AML-193 (cell line): Measurements from ENCODE around the gene NTNG2.

ENCODE experiments used
- DNase-seq, 2 experiments: peaks; one replicate each; lab custom pipeline; 2025; lab: John Stamatoyannopoulos, UW

The NTNG2 gene

DNA sequence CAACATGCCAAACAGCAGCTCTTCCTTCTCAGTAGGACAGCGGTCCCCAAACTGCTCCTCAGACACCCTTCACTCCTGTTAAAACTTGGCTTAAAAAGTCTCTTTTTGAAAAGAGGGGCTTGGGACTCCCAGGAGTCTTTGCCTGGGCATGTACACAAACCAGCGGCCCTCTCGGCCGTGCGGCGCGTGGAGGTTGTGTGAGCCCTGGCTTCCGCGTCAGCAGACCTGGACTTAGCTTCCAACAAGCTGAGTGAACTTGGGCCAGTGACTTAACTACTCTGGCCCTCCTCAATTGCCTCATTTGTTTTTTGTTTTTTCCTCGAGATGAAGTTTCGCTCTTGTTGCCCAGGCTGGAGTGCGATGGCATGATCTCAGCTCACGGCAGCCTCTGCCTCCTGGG lies 15.3 kb upstream of the NTNG2 start:
- DNase-seq, result no peak

DNA sequence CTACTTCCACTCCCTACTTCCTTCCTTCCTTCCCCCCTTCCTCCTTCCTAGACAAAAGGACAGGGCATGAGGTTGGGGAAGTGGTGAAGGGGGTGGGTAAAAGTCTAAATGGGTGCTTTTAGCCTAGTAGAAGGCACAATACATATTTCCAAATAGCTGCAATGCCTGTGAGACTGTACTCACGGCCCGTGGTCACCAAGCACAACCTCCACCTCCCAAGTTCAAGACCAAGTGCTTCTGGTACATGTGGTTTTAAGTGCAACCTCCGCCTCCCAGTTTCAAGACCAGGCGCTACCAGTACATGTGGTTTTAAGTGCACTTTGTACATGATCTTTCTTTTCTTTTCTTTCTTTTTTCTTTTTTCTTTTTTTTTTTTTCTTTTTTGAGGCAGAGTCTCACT lies 14.5 kb upstream of the NTNG2 start:
- DNase-seq, result no peak

DNA sequence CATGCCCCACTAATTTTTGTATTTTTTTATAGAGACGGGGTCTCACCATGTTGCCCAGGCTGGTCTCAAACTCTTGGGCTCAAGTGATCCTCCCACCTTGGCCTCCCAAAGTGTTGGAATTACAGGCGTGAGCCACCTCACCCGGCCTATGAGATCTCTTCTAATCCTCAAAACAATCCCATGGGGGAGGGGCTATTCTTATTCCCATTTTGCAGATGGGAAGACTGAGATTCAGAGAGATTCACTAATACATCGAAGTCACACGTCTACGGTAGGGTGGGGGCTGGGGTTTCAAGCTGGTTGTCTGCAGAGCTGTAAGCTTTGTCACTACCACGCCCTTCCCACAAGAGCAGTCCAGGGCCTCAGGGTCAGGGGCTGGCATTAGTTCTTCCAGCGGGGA lies 14.0 kb upstream of the NTNG2 start:
- no peak for DNase-seq

DNA sequence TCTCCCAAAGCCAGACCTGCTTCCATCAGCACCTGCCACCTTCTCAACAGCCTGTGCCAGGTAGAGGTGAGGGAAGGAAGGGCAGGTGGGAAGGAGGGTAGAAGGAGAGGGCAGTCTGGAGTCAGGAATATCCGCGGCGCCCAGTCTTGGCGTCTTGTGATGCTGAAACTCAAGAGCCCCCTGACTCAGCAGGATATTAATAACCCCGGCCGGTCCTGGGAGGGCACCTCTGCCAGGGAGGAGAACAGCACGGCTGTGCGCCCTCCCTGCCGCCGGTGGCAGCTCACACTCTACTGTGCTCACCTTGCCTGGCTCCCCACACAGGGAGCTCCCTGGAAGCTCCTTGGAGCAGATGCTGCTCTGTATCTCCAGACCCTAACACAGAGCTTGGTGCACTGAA lies 11.6 kb upstream of the NTNG2 start:
- no peak for DNase-seq

DNA sequence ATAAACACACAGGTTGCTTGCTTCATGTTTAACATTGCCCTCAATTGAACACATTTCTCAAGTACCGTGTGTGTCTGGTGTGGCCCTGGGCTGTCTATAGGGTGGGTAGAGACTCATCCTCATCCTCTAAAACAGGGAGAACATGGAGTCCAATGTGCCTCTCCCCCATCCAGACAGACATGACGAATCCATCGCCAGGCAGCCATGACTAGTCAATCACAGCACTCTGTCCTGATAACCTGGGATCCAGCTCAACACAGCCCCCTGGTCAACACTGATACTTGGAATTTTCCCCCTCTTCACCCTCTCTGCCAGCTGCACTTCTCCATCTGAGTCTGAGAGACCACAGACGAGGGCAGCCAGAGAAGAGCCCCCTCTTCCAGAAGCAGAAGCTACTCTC lies 10.7 kb upstream of the NTNG2 start:
- no peak for DNase-seq

DNA sequence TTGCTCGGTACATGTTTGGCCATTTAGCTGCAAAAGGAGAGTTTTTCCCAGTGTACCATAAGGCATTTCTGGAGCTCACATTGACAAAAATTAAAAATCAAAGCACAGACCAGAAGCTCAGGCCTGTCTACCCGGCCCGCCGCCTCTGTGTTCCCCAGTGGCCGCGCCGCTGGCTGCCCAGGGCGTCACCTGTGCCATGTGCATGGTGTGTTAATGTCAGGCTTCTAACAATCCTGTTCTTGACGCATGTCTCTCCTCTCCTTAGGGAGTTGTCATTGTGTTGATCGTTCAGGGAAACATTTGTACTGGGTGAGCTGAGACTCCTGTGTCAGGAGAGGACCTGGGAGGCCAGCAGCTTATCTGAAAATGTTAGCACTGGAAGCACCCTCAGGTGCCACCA lies 9.6 kb upstream of the NTNG2 start:
- no peak for DNase-seq

DNA sequence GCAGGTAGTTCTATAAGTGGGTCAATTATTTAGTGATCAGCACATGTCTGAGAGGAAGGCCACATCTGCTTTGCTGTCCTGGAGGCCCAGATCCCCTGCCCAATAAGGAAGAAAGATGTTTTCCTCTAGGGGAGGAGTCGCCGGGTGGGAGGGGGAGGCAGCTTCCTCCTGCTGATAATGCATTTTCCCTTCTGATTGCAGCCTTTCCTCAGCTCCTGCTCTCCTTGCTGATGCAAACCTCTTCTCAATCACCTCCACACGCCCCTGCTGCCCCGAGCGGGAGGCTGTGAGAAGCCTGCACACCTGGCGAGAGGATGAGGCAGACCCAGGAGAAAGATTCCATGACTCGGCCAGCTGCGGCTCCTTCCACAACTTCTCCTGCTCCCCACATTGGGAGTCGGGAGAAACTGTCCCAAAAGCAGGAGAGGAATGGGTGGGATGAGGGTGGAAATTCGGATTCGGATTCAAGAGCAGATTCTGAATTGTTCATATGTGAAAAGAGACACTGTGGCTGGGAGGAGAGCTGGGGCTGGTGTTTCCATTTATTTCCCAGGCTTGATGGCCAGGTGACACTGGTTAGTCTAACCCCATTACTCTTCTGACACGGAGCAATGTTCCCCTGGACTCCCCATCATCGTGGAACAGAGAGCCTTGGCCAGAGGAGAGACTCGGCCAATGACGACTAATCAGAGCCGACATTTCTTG lies 6.8 kb upstream of the NTNG2 start:
- DNase-seq, result no peak

DNA sequence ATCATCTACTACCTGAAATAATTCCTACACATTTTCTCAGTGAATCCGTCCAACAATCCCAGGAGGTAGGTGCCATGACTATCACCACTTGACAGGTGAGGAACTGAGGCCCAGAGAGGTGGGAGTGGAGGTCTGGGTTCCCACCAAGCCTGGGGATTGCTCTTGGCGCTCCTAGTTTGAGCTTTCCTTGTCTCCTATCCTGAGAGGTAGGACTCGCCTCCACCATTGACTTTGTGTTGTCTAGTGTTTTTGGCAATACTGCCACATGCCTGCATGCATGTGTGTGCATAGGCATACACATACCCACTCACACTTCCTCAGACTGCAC lies 6.3 kb upstream of the NTNG2 start:
- DNase-seq, result no peak

DNA sequence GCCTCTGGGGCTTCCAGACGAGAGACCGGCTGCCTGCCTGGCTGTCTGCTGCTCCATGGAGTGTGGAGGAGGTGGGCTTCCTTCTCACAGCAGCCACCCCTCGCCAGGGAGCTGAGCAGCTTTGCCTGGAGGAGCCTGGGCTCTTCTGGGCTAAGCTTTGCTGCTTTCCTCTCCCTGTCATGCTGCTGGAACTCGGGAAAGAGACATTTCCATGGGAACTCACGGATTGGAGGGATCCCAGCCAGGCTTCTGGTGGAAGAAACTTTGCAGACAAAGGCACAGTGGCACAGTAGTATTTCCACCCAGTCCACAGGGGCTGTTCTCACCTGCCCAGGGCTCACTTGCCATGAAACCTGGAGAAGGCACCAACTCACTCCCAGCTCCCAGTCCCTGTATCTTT lies 5.6 kb upstream of the NTNG2 start:
- no peak for DNase-seq

DNA sequence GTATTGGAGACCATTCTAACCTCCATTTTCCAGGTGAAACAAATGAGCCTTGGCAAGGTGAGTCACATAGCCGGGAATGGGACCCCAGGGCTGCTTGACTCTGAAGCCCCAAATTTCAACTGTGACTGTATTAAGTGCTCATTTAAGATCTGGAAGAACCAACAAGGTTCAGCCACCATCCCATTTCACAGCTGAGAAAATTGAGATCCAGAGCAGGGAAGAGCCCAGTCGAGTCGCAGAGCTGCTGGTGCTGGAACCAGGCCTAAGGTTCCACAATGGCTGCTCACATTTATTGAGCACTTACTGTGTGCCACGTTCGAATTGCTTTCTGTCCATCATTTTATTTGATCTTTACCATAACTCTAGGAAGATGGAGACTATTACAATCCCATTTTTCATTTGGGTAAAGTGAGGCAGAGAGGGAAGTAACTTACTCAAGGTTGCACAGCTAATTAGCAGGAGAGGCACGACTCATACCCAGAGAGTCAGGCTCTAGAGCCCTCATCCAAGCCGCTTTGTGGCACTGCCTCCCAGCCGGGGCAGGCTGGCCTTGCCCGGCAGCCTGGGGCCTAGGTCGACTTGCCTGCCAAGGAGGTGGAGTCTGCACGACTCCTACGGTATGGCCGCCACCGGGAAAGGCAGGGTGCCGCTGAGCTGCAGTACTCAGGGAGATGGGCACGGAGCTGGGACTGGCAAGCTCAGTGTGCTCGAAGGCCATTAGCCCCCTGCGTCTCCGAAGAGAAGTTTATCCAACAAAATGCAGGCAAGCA lies 4.3 kb upstream of the NTNG2 start:
- DNase-seq, result no peak

DNA sequence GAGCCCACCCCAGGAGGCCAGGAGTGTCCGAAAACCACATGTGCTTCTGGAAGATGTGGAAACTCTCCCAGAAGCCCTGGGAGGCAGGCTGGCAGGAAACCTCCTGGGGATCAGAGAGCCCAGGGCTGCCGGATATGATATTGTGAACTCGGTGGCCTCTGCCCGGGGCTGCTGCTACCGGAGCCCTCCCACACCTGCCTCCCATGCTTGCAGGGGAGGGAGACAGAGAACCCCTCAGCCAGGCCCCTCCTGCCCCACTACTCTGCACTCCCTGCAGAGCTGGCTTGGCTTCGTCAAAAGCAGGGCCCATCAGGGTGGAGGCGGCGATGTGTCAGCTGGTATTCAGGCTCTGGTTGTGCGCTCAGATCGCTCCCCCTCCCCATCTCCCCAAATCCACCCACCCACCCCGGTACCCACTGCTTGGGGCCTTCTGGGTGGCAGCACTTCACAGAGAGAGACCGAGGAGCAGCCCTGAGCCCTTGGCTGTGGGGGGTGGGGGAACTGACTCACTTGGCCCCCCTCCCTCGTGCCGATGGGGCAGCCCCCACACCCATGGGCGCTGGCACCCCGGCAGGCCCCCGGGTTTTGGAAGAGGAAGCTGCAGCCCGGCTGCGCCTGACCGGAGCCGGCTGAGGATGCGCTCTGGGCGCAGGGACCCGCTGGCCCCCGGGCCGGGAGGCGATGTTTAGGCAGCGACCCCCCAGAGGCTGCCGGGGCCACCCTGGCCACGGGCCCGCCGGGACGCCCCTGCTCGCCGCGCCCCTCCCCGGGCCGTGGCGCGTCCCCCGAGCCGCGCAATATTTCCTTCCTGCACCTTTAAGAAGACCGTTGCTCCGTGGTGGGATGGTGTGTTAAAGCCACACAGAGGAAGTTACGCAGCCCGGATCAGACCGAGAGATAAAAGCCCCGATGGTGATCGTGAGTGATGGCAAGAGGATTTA lies 786 bp upstream of the NTNG2 start:
- DNase-seq, result peak; percentile 78 to 85

DNA sequence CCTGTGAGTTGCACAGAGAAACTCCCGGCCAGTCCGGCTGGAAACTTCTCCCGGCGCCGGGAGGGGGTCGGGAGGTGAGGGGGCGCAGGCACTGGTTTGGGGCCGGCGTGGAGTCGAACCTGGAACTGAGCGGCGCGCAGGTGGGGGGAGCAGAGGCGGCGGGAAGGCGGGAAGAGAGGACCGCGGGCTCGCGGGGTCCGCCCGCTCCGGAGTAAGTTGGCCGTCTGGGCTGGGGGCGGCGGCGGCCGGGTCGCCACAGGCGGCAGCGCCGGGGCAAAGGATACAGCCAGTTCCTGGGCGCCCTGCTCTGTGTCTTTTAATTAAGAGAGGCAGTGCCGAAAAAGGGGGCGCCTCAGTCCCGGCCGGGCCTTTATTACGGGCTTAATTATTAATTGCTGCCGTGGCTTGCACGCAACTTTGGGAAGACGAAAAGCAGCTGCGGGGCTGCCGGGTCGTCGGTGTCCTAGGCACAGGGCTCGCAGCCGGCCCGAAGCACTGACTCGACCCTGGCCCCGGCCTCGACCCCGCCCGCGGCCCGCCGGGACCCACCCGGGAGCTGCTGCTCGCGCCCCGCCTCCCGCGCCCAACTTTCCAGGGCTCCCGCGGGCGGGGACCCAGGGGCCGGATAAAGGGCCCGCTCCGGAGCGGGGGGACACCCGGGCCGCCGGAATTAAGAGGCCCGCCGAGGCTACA lies 1.1 kb downstream of the NTNG2 start:
- no peak for DNase-seq

DNA sequence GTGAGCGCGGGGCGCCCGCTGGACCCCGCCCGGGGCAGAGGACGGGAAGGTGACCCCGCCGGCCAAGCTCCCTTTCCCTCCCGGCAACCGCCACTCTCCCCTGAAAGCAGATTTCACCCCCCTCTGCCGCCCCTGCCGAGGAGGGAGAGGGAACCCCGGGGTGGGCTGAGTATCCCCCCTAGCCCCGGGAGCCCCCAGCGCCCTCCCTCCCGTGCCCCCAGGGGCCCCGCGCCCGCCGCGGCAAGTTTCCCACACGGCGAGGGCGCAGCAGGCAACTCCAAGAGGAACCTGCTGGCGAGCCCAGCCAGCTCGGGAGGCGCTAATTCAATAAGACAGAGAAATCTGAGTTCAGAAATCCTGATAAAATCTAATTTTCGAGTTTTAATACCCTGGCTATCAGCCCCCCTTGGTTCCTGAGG lies 1.6 kb downstream of the NTNG2 start:
- DNase-seq, result peak in 1 of 2 experiments; percentile 29

DNA sequence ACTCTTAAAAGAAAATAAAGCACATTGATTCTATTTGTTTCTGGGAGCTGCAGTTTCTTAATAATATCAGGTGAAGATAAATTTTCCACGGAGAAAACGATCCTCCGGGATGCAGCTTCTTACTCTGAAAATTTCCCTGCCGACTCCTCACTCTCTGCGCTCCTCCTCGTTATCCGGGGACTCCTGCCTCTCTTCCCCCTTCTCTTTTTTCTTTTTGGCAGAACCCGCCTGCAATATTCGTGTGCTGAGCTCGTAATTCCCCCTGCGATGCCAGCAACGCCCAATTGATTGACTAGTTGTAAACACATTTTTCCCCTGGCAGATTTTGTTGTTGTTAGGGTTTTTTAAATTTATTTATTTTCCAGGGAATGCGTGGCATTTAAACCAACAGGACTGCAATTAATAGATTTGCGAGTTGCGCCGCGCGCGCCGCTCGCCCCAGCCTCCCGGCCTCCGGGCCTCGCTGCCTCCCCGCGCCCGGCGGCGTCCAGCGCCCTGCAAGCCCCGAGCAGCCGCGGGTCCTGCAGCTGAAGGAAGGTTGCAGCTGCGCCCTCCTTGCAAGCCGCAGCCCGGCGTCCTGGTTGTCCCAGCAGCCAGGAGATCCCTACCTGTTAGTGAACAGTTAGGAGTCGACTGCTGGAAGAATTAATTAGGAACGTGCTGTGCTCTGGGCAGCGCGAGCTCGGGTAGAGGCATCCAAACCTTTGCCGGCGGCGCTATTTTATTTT lies 2.2 kb downstream of the NTNG2 start:
- DNase-seq, result no peak

DNA sequence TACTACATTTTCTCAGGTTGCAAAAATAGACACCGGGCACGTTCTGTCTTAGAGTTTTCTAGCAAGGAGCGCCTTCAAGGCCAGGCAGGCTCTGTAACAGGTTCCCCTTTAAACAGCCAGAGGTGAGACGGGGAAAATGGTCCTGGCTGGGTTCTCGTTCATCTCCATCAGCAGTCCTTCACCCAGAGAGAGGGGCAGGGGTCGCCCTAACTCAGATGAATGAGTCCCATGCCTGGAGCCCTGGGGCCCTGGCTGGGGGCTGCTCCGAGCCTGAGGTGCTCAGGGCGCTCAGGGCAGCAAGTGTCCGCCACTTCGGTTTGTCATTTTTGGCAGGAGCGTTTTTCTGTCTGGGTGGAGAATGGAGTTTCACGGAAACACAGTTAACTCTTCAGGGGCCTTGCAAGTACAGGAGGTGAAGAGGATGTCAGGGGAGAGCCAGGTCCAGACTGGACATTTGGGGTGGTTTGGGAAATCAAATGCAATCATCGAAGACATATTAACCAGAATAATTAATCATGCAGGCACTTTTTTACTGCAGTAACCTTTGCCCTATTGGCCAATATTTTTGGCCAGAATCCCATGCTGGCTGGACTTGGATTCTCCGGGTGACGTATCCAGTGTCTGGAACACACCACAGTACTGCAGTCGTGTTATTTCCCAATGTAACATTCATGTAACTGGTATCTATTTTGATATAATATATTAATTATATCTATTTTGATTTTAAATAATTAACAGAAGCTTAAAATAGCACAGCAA lies 2.9 kb downstream of the NTNG2 start:
- no peak for DNase-seq

DNA sequence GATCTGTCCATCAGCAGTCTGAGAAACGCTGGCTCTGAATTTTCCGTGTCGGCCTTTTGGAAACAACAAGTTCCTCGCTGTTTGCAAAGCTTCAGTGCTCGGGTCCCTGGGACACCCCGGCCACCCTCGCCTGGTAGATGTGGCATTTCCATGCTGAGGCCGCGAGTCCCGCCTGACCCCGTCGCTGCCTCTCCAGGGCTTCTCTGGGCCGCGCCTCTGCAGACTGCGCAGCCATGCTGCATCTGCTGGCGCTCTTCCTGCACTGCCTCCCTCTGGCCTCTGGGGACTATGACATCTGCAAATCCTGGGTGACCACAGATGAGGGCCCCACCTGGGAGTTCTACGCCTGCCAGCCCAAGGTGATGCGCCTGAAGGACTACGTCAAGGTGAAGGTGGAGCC lies 4.7 kb downstream of the NTNG2 start:
- no peak for DNase-seq

DNA sequence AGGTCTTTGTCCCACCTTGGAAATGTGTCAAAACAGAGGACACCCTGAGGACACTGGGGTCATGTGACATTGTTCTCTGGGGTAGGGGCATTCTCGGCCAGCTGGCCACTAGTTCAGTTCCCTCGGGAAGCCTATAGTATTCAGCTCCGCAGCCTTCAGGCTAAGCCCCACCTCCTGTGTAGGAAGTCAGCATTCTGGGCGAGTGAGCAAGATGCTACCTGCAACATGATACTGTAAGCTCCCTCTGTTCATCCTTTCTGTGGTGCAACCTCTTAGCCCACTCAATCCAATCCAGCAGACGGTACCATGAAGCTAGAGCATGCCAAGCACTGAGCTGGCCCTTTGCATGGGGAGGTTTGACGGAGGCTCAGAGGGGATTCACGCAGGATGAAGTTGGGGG lies 5.3 kb downstream of the NTNG2 start:
- DNase-seq, result no peak

DNA sequence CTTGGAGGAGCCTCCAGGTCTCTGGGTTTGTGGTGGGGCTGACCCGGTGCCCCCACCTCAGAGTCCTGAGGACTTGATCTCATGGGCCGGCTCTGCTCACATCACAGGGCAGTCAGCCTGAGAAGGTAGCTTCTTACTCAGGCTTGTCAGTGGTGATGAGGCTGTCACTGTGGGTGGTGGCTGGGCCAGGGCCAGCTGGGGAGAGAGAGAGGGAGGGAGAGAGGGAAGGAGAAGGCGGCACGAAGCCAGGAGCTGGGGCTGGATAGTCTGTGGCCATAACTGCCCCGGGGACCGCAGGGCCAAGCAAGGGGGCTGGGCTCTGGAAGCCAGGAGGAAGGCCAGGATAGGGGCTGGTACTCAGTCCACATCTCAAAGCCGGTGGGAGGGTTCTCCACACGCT lies 6.5 kb downstream of the NTNG2 start:
- DNase-seq, result no peak

DNA sequence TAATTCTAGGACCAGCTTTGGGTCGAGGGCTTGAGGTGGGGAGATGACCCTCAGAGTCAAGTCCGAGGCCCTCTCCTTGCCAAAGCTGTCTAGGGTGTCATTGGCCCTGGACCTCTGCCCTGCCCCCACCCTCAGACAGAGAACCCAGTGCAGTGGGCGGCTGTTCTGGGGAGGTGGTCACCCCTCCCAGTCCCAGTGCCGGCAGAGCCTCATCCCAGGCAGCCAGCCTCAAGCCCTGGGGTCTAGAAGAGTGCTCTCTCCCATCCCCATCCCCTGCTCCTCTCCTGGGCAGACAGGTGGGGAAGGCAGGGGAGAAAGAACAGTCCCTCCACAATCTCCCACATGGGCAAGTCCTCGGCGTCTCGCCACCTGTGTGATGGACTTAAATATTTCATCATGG lies 7.0 kb downstream of the NTNG2 start:
- DNase-seq, result no peak

DNA sequence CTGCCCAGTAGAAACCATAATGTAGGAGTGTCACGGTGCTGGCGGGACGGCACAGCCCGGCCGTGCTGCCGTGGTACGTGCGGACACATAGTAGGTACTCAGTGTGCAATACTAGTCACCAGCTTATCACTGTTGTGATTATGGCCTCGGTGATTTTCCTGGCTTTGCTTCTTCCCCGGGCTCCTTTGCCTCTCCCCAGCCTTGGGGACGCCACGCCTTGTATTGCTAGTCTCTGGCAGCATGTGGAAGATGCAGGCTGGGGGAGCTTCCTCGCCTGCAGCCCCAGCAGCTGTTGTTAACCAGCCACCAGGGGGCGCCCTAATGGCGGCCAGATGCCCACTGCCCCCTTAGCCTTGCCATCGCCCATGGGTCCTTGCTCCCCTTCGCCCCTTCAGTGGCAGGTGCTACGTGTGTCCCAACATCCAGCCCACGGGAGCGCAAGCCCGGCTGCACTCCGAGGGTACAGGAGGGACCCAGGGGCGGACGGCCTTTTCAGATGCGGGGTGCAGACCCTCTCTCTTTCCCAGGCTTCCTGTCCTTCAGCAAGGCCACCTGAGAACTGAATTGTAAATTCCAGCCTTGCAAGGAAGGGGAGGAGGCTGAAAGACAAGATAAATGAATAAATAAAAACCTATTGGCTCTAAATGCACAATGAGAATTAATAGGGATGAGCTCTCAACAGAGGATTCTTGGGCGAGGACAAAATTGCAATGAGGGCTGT lies 8.0 kb downstream of the NTNG2 start:
- DNase-seq, result peak; percentile 33 to 50
